ENCODE measurements around the gene PAX7.

GRCh38 chr1:18635070-18635577, 4.5 kb downstream of the PAX7 start:
- TF ChIP-seq RFX5 (IDR thresholded peaks at IDR 0.05; ENCODE audit: low read depth, low read length) (no peak), POLR2A (IDR thresholded peaks at IDR 0.05; ENCODE audit: low read depth, low read length) (no peak), CHD1 (IDR thresholded peaks at IDR 0.05; ENCODE audit: low read depth, low read length) (no peak), MXI1 (IDR thresholded peaks at IDR 0.05; ENCODE audit: borderline replicate concordance, low read depth, low read length) (no peak), BHLHE40 (IDR thresholded peaks at IDR 0.05; ENCODE audit: low read depth, low read length) (no peak)
- TF ChIP-seq, protein P1, sequence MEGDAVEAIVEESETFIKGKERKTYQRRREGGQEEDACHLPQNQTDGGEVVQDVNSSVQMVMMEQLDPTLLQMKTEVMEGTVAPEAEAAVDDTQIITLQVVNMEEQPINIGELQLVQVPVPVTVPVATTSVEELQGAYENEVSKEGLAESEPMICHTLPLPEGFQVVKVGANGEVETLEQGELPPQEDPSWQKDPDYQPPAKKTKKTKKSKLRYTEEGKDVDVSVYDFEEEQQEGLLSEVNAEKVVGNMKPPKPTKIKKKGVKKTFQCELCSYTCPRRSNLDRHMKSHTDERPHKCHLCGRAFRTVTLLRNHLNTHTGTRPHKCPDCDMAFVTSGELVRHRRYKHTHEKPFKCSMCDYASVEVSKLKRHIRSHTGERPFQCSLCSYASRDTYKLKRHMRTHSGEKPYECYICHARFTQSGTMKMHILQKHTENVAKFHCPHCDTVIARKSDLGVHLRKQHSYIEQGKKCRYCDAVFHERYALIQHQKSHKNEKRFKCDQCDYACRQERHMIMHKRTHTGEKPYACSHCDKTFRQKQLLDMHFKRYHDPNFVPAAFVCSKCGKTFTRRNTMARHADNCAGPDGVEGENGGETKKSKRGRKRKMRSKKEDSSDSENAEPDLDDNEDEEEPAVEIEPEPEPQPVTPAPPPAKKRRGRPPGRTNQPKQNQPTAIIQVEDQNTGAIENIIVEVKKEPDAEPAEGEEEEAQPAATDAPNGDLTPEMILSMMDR (conservative IDR thresholded peaks at IDR 0.05; ENCODE audit: low read depth, low read length) = no peak

Data from IMR-90 (cell line).